GM19099 (cell line): ENCODE measurements around the gene TMEM158.

ENCODE experiments used
- POLR2A ChIP-seq: IDR thresholded peaks from 3 replicates; pipeline ENCODE4 v1.6.1; 2011; ENCODE audit warnings: low read depth; ENCODE audit not compliant: insufficient read length; ENCODE audit errors: extremely low read depth

Gene TMEM158

DNA sequence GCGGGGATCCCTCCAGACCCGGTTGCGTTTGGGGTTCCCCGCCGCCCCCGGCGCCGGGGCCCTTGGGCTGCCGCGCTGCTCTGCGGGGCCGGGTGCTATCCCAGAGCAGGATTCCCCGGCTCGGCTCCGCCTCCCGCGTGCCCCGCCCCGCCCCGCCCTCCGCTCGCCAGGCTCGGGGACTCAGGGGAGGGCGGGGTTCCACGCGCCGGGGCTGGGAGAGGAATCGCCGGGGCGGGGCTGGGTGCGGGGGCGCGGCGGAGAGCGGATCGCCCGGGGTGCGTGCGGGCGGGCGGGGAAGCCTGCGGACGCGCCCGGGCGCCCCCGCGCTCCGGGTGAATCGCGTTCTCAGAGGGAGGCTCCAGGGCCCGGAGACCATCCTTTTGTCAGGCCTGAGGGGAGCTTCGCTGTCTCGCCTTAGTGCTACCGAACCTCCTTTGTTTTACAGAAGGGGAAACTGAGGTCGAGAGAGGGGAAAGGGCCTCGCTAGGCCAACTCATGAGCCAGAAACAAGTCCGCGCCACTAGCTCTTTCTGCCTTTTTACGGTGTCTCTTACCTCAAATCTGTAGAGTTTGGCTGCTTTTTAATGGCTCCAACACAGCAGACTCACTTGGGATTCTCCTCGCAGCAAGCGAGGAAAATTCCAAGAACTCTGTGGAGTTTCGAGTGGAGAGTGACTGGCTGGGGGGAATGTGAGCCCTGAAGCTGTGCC lies at the start of gene TMEM158:
TSS of gene TMEM158 (minus strand) at position 82 of the 710 bp plus-strand sequence. CDS start 260 bp downstream, outside the sequence.
- TF ChIP-seq POLR2A = no peak

DNA sequence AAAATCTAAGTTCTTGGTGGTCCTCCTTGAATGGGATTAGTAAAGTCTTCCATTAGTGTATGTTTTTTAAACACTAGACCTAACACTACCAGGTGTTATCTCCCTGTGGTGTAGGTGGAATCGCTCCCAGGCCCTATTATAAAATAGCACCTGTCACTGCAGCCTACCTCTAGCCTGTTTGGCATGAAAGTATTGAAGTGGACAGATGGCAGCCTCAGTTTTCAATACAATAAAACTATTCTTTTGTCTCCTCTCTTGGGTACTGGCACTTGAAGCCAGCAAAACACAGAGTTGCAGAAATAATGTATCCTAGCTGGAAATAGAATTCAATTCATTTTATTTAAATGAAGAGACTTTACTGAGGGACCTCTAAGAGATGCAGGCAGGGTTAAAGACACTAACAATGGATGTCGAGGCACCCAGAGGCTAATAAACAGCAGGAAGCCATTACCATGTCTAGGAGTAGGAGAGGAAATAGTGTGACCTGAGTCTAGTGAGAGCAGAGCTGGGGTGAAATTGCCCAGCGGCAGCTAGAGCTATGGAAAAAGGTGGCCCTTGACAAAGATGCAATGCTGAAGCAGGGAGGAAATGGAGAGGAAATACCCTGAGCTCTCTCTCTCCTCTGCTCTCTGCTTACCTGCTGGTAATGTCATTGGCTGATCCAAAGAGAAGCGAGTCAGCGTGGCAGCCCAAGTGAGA lies 49.1 kb upstream of the TMEM158 start:
- no peak for TF ChIP-seq POLR2A

DNA sequence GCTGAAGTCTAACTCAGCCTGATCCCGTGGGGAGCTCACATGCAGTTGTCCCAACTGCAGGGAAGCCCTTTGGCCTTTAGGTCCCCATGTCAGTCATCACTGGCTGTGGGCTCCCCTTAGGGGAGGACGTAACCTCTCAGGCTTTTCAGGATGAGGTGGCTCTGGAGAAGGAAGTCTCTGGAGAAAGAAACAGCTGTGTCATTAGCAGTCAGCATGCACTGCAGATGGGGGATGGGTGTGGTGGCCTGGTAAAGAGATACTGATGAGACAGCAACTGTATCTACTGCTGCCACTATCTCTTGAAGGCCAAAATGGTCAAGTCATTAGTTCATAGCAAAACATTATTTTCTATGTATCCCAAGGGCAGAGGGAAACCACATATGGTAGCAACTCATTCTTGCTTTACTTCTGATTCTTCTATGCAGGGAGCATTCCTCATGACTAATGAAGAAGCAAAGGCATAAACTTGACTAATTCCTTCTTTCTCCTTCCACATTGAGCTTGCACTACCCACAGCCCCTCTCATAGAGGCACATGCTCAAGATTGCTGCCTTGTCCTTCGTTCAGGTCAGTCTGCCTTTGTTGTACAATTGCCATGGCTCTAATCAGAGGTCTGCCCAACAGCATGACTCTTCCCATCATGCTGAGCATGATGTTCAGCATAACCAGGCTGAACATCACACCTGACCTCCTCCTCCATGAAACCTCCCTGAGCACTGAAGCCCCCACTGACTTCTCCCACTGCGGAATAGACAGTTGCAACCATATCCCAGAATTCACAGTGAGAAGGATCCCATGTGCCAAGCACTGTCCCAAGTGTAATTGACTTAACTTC lies 47.8 kb upstream of the TMEM158 start:
- TF ChIP-seq POLR2A = no peak

- TF ChIP-seq POLR2A = no peak
Observed at GRCh38 chr3:45272828-45273470, 46.9 kb upstream of the TMEM158 start.

GRCh38 chr3:45272032-45272810 lies 46.1 kb upstream of the TMEM158 start:
- TF ChIP-seq POLR2A = no peak

DNA sequence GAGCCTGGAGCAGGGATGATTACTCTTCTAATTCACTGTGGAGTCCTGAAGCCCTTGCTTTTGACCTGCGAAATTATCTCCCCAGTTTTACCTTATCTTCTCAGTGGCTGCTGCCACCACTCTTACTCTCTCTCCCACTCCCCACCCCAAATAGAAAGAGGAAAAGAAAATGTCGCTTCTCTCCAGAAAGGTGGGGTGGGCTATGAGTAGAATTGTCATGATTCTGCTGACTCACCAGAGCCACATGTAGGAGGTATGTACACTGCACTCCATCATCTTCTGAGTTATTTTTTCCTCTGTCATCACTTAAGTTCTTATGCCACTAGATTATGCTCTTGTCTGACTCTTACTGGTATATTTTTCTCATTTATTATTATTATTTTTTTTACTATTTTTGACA lies 43.9 kb upstream of the TMEM158 start:
- no peak for TF ChIP-seq POLR2A

- no peak for TF ChIP-seq POLR2A
Observed at GRCh38 chr3:45267097-45267496, 41.0 kb upstream of the TMEM158 start.

DNA sequence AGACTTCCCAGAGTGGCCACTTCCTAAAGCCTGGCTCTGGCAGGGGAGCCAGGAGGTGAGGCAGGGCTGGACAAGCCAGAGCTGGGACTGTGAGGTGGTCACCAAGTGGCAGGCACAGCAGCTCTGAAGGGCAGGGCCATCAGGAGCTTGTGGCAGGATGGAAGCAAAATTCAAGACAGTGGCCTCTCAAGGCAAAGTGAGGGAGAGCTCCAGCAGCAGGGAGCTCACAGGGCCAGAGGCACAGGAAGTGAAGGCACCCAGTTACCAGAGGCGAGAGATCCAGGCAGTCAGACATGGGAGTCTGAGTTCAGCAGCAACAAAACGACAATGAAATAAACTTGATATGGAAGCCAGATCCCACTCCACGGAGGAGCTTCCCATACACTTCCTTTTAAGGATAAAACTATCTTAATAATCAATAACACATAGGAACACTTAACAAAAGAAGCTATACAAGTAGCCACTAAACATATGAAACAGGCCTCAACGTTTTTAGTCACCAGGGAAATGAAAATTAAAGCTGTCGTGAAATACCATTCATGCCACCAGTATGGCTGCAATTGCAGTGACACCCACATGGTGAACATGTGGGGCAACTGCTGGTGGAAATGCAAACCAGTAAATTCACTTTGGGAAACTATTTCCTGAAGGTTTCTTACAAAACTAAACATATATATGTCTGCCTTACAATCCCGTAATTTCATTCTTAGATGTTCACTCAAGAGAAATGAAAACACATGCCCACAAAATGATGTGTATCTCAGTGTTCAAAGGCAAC lies 35.4 kb upstream of the TMEM158 start:
- no peak for TF ChIP-seq POLR2A

DNA sequence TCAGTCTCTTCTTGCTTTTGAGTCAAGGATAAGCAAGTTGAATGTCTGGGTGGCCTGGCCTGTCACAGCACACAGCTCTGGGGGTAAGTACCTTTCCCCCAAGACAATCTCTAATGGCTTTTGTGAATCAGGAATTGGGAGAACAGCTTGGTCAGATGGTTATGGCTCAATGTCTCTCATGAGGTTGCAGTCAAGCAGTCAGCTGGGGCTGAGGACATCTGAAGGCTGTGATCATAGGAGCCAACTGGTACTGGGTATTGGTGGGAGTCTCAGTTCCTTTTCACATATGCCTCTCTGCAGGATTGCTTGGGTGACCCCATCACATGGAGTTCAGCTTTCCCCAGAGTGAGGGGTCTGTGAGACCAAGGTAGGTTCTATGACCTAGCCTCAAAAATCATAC lies 33.0 kb upstream of the TMEM158 start:
- no peak for TF ChIP-seq POLR2A

- TF ChIP-seq POLR2A = no peak
Observed at GRCh38 chr3:45258317-45258716, 32.2 kb upstream of the TMEM158 start.

GRCh38 chr3:45253316-45253715 lies 27.2 kb upstream of the TMEM158 start:
- TF ChIP-seq POLR2A = no peak

DNA sequence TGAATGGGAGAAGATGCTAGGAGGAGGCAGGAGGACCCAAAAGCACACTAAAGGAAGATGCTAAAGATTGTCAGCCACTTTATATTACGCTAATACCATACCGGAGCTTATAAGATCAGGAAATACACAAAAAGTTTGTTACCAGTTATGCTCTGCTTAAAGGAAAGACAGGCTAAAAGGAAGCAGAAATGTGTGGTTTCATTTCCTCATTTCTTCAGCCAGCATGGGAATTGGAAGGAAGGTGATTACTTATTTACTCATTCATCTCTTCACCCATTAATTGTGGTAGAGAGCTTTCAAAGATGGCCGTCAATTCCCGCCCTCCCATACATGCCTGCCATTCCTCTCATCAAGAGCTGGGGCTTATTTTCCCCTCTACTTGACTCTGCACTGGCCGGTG lies 26.7 kb upstream of the TMEM158 start:
- no peak for TF ChIP-seq POLR2A

DNA sequence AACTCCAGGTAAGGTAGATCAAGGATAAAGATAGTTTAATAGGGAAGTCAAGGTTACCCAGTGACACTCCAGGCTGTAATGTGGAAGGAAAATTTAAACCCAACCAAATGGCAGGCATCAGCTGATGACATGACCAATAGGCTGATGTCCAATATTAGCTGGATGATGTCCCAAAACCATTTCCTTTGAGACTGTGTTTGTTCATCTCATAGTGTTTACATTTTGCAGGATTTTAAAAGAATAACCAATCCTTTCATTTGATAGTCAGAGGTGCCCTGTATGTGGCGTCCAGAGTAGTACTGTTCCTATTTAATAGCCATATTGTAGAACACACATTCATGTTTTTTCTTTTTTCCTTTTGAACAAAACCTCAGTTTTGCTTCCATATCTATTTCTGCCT lies 23.3 kb upstream of the TMEM158 start:
- TF ChIP-seq POLR2A = no peak

DNA sequence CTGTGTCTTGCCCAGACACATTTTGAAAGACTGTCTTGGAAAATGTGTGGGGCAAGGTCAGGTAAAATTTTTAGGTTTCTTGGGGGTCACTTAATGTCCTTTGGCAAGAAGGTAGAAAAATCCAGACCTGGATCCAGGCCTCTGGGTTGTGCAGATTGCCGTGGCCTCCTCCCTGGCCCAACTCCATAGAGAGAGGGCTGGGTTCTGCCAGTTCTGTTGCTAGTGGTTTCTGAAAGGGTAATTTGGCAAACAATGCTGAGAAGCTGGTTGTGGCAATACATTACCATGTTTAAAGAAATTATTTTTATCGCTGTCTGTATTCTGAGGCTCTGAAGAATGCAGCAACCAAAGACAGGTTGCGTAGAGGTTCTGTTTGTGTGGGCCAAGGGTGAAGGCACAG lies 20.2 kb upstream of the TMEM158 start:
- no peak for TF ChIP-seq POLR2A
